Measurements from ENCODE around the gene CCDC6. TPM values are rescaled to one million over a fixed set of nuclear protein-coding genes. Genes with fewer than 3 reads are reported as not detected.

The CCDC6 gene
- total and polyA plus RNA-seq, 2 of the 8 experiments (the other 6 are each of a cell fraction or from before 2014, with no cell fraction given) = 42.2 to 74.4 TPM

DNA sequence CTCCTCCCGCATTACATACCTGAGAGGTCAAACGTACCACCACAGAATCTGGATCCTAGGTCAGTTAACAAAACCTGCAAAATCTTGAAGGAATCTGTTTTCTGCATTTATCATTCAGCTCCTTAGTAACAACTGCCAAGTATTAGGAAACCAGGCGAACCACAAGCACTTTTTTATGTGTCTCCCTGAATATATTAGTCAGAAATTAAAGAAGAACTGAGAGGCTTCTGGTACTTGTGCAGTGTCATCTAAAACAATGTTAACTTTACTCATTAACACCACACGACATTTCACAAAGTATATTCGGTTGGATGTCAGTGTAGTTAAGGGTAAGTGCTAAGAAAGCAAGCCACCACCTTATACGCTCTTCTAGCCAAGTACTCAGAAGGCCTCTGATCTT is 2.5 kb downstream of the CCDC6 start (continued):
- TF ChIP-seq MAFK (IDR thresholded peaks at IDR 0.05; ENCODE audit: low read depth, low read length) = no peak

All from H1 (cell line).